T-helper 2 cell treated with Interferon-gamma antibody and Interleukin-4, amounts not matched to agents 5 μg/mL and 100 μg/mL, for 36 hours (primary cell): ENCODE data around the gene PDHA2.
"Not testable (repeated sequence)": the region's sequence is repeated elsewhere in the genome, so short reads cannot be mapped to it uniquely, and the experiment has no call there.

Experiments used
- DNase-seq: peaks from one replicate; pipeline ENCODE4 v3.0.0; 2021; ENCODE audit warnings: low spot score
- H3K27ac Mint-ChIP-seq: one replicate; pipeline ENCODE4 v1.8.0; 2021; ENCODE audit warnings: mild to moderate bottlenecking, mixed read lengths
- H3K27me3 Mint-ChIP-seq: one replicate; pipeline ENCODE4 v1.8.0; 2021; ENCODE audit warnings: low read depth, mixed read lengths
- H3K36me3 Mint-ChIP-seq: one replicate; pipeline ENCODE4 v1.8.0; 2021; ENCODE audit warnings: low read depth, mixed read lengths
- H3K4me1 Mint-ChIP-seq: one replicate; pipeline ENCODE4 v1.8.0; 2021; ENCODE audit warnings: low read depth, mixed read lengths
- H3K4me3 Mint-ChIP-seq: one replicate; pipeline ENCODE4 v1.8.0; 2022; ENCODE audit warnings: mild to moderate bottlenecking, moderate library complexity, mixed read lengths
- H3K9me3 Mint-ChIP-seq: one replicate; pipeline ENCODE4 v1.8.0; 2021; ENCODE audit warnings: mixed read lengths

The PDHA2 gene

DNA sequence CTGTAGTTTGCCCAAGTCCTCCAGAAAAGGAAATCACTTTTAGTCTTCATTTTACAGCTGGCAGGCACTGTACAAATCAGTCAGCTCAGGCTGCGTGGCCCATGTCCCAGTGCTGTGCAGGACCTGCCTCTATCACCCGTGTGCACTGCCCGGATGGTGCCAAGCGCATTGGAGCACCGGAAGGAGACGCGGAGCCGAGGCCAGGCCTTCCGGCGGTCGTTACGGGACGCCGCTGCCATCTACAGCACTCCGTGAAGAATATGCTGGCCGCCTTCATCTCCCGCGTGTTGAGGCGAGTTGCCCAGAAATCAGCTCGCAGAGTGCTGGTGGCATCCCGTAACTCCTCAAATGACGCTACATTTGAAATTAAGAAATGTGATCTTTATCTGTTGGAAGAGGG, at the start of gene PDHA2:
Gene PDHA2 (plus strand): TSS at position 203 of the 400 bp plus-strand sequence. CDS start 58 bp downstream, at position 261.
- H3K4me3 Mint-ChIP-seq: no peak within 1 kb of the TSS
- H3K9me3 Mint-ChIP-seq: no peaks in the 10 kb centered on the region
- no peak within 1 kb of the TSS for H3K27ac Mint-ChIP-seq
- H3K27me3 Mint-ChIP-seq: no peaks in the 10 kb centered on the region
- DNase-seq: no peak
- H3K4me1 Mint-ChIP-seq: no peaks in the 10 kb centered on the region
- no peaks in the 10 kb centered on the region for H3K36me3 Mint-ChIP-seq

GRCh38 chr4:95798003-95798402, 41.9 kb upstream of the PDHA2 start:
- no peak overlapping the region for H3K4me3 Mint-ChIP-seq
- H3K9me3 Mint-ChIP-seq: no peaks in the 10 kb centered on the region
- no peak overlapping the region for H3K27ac Mint-ChIP-seq
- H3K27me3 Mint-ChIP-seq: no peaks in the 10 kb centered on the region
- no peak for DNase-seq
- no peaks in the 10 kb centered on the region for H3K36me3 Mint-ChIP-seq
- no peaks in the 10 kb centered on the region for H3K4me1 Mint-ChIP-seq

DNA sequence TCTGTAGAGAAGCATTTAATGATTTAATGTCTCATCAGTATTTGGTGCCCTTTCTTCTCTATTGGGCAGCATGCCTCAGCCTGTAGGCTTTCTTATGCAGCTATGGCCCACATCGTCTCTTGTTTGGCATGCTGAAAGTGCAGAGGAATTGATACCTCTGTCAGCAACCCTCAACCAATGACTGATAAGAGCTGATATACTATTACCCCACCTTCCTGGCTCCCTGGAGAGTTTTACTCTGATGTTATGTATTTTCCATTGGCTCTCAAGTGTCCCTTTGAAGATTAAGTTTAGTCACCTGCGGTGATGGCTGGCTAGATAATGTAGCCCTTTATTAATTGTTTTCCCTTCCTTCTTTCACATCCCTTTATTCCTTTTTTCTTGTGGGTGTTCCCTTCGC, 41.2 kb upstream of the PDHA2 start:
- no peaks in the 10 kb centered on the region for H3K36me3 Mint-ChIP-seq
- no peak overlapping the region for H3K27ac Mint-ChIP-seq
- no peak for DNase-seq
- no peaks in the 10 kb centered on the region for H3K9me3 Mint-ChIP-seq
- no peak overlapping the region for H3K4me3 Mint-ChIP-seq
- H3K27me3 Mint-ChIP-seq: no peaks in the 10 kb centered on the region
- no peaks in the 10 kb centered on the region for H3K4me1 Mint-ChIP-seq

GRCh38 chr4:95821867-95822266, 18.0 kb upstream of the PDHA2 start:
- H3K4me1 Mint-ChIP-seq: no peaks in the 10 kb centered on the region
- H3K27ac Mint-ChIP-seq: no peak overlapping the region
- no peak for DNase-seq
- no peaks in the 10 kb centered on the region for H3K9me3 Mint-ChIP-seq
- H3K4me3 Mint-ChIP-seq: no peak overlapping the region
- no peaks in the 10 kb centered on the region for H3K36me3 Mint-ChIP-seq
- no peaks in the 10 kb centered on the region for H3K27me3 Mint-ChIP-seq

GRCh38 chr4:95825546-95825945, 14.3 kb upstream of the PDHA2 start:
- no peak overlapping the region for H3K4me3 Mint-ChIP-seq

DNA sequence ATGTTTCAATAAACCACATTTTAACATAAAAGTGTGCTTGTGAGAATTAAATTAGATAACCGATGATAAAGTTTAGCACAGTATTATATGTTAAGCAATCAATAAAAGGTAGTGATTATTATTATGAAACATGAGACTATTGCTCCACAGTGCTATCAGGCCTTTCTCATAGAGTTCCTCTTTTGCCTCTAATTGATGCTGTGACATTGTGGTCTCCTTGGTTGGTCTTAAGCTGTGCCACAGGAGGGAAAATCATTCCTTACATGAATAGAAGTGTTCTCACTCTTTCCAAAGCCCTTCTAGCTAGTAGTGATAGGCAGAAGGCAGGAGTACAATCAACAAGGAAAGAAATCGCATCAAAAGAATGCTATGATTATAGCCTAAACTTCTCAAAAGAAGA, 9.2 kb upstream of the PDHA2 start:
- Mint-ChIP-seq H3K9me3 (no peaks in the 10 kb centered on the region), H3K4me3 (no peak overlapping the region), H3K27ac (no peak overlapping the region), H3K27me3 (no peaks in the 10 kb centered on the region), H3K36me3 (no peaks in the 10 kb centered on the region), H3K4me1 (no peaks in the 10 kb centered on the region)
- no peak for DNase-seq

More at GRCh38 chr4:95825546-95825945, 14.3 kb upstream of the PDHA2 start:
- Mint-ChIP-seq H3K36me3 (no peaks in the 10 kb centered on the region), H3K27ac (no peak overlapping the region), H3K4me1 (no peaks in the 10 kb centered on the region), H3K27me3 (no peaks in the 10 kb centered on the region), H3K9me3 (no peaks in the 10 kb centered on the region)
- DNase-seq: no peak

- Mint-ChIP-seq H3K27ac (no peak overlapping the region), H3K27me3 (no peaks in the 10 kb centered on the region), H3K4me3 (no peak overlapping the region), H3K4me1 (no peaks in the 10 kb centered on the region), H3K36me3 (no peaks in the 10 kb centered on the region), H3K9me3 (no peaks in the 10 kb centered on the region)
- no peak for DNase-seq
Observed at GRCh38 chr4:95831166-95831565, 8.7 kb upstream of the PDHA2 start.

GRCh38 chr4:95833711-95834194, 6.1 kb upstream of the PDHA2 start:
- Mint-ChIP-seq H3K4me1 (no peaks in the 10 kb centered on the region), H3K9me3 (no peaks in the 10 kb centered on the region), H3K27ac (no peak overlapping the region), H3K36me3 (no peaks in the 10 kb centered on the region), H3K4me3 (no peak overlapping the region), H3K27me3 (no peaks in the 10 kb centered on the region)
- DNase-seq: no peak

DNA sequence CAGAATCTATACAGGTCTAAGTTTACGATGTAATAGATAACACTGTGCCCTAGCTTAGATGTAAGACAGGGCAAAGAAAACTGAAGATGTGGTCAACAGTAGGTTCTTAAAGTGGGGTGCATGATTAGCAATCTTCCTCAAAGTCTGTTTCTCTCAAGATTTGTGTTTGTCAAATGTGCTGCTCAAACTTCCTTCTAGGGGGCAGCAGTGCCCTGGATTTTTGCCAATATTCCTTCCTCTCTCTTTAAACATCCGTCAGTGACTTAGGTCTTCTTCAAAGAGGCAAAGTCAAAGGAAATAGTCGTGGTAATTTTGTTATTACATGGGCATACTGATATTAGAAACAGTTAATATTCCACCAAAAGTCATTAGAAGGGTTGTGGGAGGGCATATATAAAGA, 4.2 kb upstream of the PDHA2 start:
- no peak overlapping the region for H3K4me3 Mint-ChIP-seq

DNA sequence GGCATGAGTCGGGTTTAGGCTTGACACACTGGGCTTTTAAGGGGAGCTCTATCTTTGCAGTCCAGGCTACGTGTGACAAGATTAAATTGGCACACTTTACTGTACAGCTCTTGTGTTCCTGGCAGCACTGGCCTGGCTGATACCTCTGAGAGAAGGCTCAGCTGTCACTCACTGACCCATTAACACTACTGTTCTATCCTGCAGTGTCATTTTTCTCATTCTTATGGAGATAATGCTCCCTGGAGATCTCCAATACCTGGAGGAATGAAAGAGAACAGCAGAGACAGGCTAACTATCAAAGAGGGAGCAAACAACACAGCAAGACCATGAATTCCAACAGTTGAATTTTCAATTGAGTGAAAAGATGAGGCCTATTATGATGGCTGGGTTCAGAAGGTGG, 1.7 kb upstream of the PDHA2 start:
- H3K36me3 Mint-ChIP-seq: no peaks in the 10 kb centered on the region
- H3K4me1 Mint-ChIP-seq: no peaks in the 10 kb centered on the region
- no peaks in the 10 kb centered on the region for H3K9me3 Mint-ChIP-seq
- no peaks in the 10 kb centered on the region for H3K27me3 Mint-ChIP-seq
- no peak overlapping the region for H3K4me3 Mint-ChIP-seq
- no peak overlapping the region for H3K27ac Mint-ChIP-seq
- DNase-seq: no peak

More for the DNA sequence above, 4.2 kb upstream of the PDHA2 start:
- no peaks in the 10 kb centered on the region for H3K9me3 Mint-ChIP-seq
- DNase-seq: no peak
- no peak overlapping the region for H3K27ac Mint-ChIP-seq
- no peaks in the 10 kb centered on the region for H3K36me3 Mint-ChIP-seq
- no peaks in the 10 kb centered on the region for H3K4me1 Mint-ChIP-seq
- no peaks in the 10 kb centered on the region for H3K27me3 Mint-ChIP-seq

DNA sequence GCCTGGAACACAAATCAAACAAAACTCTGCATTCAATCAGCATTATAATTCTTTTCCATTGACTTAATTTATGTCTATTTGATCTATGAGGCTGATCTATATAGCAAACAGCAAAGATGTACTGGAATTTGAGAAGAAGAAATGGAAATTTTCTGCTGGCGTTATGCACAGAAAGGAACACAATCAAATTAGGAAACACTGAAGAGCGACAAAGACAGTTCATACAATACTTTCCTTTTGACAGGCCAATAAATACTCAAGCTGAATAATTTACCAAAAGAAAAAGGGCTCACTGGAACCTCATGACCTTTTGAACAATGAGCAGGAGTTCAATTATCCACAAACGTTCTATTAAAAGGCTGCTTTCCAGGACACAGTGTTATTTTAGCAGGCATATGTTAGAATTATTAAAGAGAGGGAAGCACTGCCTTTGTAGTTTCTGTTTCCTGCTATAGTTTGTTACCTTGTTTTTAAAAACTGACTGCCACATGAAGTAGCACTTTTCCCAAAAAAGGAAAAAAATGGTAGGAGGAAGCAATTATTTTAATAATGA, 8.1 kb downstream of the PDHA2 start:
- no peaks in the 10 kb centered on the region for H3K4me1 Mint-ChIP-seq
- H3K27ac Mint-ChIP-seq: no peak overlapping the region
- no peaks in the 10 kb centered on the region for H3K9me3 Mint-ChIP-seq
- H3K36me3 Mint-ChIP-seq: no peaks in the 10 kb centered on the region
- no peak for DNase-seq
- H3K27me3 Mint-ChIP-seq: no peaks in the 10 kb centered on the region
- H3K4me3 Mint-ChIP-seq: no peak overlapping the region

GRCh38 chr4:95850161-95850560, 10.3 kb downstream of the PDHA2 start:
- Mint-ChIP-seq H3K27ac (no peak overlapping the region), H3K4me3 (no peak overlapping the region), H3K36me3 (no peaks in the 10 kb centered on the region), H3K27me3 (no peaks in the 10 kb centered on the region), H3K4me1 (no peaks in the 10 kb centered on the region), H3K9me3 (no peaks in the 10 kb centered on the region)
- DNase-seq: no peak

GRCh38 chr4:95857761-95858160, 17.9 kb downstream of the PDHA2 start:
- H3K4me3 Mint-ChIP-seq: no peak overlapping the region
- H3K27me3 Mint-ChIP-seq: no peaks in the 10 kb centered on the region
- no peaks in the 10 kb centered on the region for H3K36me3 Mint-ChIP-seq
- no peaks in the 10 kb centered on the region for H3K9me3 Mint-ChIP-seq
- no peak for DNase-seq
- no peaks in the 10 kb centered on the region for H3K4me1 Mint-ChIP-seq
- H3K27ac Mint-ChIP-seq: no peak overlapping the region

- no peak overlapping the region for H3K4me3 Mint-ChIP-seq
- peaks cover 28% of the 10 kb centered on the region for H3K9me3 Mint-ChIP-seq
- DNase-seq: no peak
Observed at GRCh38 chr4:95867919-95868318, 28.0 kb downstream of the PDHA2 start.

DNA sequence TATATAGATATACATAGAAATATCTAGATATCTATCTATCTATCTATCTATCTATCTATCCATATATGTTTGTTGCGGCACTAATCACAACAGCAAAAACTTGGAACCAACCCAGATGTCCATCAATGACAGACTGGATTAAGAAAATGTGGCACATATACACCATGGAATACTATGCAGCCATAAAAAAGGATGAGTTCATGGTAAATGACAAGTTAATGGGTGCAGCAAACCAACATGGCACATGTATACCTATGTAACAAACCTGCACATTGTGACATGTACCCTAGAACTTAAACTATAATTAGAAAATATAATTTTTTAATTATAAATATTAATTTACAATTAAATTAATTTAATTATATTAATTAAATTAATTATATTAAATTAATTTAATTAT, 29.5 kb downstream of the PDHA2 start:
- DNase-seq, H3K27ac Mint-ChIP-seq, H3K36me3 Mint-ChIP-seq, H3K27me3 Mint-ChIP-seq, H3K4me3 Mint-ChIP-seq, H3K4me1 Mint-ChIP-seq: not testable (repeated sequence)
- H3K9me3 Mint-ChIP-seq: peaks cover 28% of the 10 kb centered on the region

More at GRCh38 chr4:95867919-95868318, 28.0 kb downstream of the PDHA2 start:
- no peaks in the 10 kb centered on the region for H3K36me3 Mint-ChIP-seq
- no peaks in the 10 kb centered on the region for H3K27me3 Mint-ChIP-seq
- H3K4me1 Mint-ChIP-seq: no peaks in the 10 kb centered on the region
- H3K27ac Mint-ChIP-seq: no peak overlapping the region
